ENCODE measurements around the gene GPD1. TPM values are rescaled to one million over a fixed set of nuclear protein-coding genes. Genes with fewer than 3 reads are reported as not detected.

GPD1 gene
- total RNA-seq, 3 donors from 2014 or later: 235 to 4,731 (median 280) TPM

- no peak overlapping the region for H3K27ac ChIP-seq
- H3K4me3 ChIP-seq: no peak overlapping the region
- H3K36me3 ChIP-seq: no peaks in the 10 kb centered on the region
- no peaks in the 10 kb centered on the region for H3K9me3 ChIP-seq
- no peak for DNase-seq (ENCODE audit: low spot score in 2 of 2)
- intact Hi-C loops (cut with DNase I; ENCODE audit: low total_unique reads): no loop called here
- H3K4me1 ChIP-seq: no peaks in the 10 kb centered on the region
- H3K27me3 ChIP-seq: no peaks in the 10 kb centered on the region
- TF ChIP-seq POLR2A (IDR thresholded peaks at IDR 0.05): no peak
- TF ChIP-seq POLR2AphosphoS5 (IDR thresholded peaks at IDR 0.05): no peak
- TF ChIP-seq, protein P1, sequence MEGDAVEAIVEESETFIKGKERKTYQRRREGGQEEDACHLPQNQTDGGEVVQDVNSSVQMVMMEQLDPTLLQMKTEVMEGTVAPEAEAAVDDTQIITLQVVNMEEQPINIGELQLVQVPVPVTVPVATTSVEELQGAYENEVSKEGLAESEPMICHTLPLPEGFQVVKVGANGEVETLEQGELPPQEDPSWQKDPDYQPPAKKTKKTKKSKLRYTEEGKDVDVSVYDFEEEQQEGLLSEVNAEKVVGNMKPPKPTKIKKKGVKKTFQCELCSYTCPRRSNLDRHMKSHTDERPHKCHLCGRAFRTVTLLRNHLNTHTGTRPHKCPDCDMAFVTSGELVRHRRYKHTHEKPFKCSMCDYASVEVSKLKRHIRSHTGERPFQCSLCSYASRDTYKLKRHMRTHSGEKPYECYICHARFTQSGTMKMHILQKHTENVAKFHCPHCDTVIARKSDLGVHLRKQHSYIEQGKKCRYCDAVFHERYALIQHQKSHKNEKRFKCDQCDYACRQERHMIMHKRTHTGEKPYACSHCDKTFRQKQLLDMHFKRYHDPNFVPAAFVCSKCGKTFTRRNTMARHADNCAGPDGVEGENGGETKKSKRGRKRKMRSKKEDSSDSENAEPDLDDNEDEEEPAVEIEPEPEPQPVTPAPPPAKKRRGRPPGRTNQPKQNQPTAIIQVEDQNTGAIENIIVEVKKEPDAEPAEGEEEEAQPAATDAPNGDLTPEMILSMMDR (IDR thresholded peaks at IDR 0.05): no peak
Observed at GRCh38 chr12:50121641-50122040, 17.8 kb downstream of the GPD1 start.

DNA sequence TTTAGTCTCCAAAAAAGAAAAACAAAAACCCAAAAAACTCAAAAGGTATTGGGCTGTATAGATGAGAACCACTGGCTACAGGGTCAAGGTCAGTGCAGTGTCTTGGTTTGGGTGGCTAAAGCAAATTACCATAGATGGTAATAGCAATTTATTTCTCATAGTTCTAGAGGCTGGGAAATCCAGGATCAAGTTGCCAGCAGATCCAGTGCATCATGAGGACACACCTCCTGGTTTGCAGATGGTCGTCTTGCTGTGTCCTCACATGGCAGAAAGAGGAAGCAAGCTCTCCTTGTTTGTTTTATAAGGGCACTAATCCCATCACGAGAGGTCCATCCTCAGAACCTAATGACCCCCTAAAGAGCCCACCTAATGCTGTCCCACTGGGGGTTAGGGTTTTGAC, 19.4 kb downstream of the GPD1 start:
- Histone ChIP-seq H3K27ac (no peak overlapping the region), H3K9me3 (no peaks in the 10 kb centered on the region), H3K4me3 (no peak overlapping the region), H3K4me1 (no peaks in the 10 kb centered on the region), H3K36me3 (no peaks in the 10 kb centered on the region), H3K27me3 (no peaks in the 10 kb centered on the region)
- peak in 1 of 2 donors; percentile 0 for DNase-seq (ENCODE audit: low spot score in 2 of 2)
- TF ChIP-seq POLR2A (IDR thresholded peaks at IDR 0.05) (no peak), POLR2AphosphoS5 (IDR thresholded peaks at IDR 0.05) (no peak)
- TF ChIP-seq, protein P1 (IDR thresholded peaks at IDR 0.05): no peak
- intact Hi-C loops (cut with DNase I; ENCODE audit: low total_unique reads): no loop called here

DNA sequence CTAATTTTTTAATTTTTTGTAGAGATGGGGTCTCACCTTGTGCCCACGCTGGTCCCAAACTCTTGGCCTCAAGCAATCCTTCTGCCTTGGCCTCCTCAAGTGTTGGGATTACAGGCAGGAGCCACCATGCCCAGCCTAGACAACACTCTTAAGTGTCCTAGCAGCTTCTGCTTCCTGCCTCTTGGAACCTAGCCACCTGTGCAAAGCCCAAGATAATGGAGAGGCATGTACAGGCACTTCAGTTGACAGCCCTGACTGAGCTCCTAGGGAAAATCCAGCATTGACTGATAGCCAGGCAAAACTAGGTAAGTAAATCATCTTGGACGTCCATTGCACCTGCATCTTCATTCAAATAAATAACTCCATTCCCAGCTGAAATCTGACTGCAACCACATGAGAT, 23.7 kb downstream of the GPD1 start:
- Histone ChIP-seq H3K27ac (no peak overlapping the region), H3K27me3 (no peaks in the 10 kb centered on the region), H3K9me3 (no peaks in the 10 kb centered on the region), H3K4me1 (no peaks in the 10 kb centered on the region), H3K4me3 (no peak overlapping the region), H3K36me3 (no peaks in the 10 kb centered on the region)
- peak in 1 of 2 donors; percentile 7 for DNase-seq (ENCODE audit: low spot score in 2 of 2)
- intact Hi-C loops (cut with DNase I; ENCODE audit: low total_unique reads): no loop called here
- TF ChIP-seq POLR2A (IDR thresholded peaks at IDR 0.05) (no peak), POLR2AphosphoS5 (IDR thresholded peaks at IDR 0.05) (no peak)
- TF ChIP-seq, protein P1 (IDR thresholded peaks at IDR 0.05): no peak

DNA sequence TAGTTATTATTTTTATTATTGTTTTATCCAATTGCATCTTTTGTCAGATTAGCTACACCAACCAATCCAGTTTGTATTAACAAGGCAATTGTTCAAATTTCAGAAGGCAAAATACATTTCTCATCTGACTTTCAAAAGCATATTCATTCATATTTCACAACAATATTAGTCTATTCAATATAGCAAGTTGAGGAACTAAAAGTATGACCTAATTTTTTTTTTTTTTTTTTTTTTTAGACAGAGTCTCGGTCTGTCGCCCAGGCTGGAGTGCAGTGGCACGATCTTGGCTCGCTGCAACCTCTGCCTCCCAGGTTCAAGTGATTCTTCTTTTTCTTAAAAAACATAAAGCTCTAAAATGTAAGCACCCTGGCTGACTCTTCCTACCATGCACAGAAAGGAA, 25.5 kb downstream of the GPD1 start:
- intact Hi-C loops (cut with DNase I; ENCODE audit: low total_unique reads): no loop called here
- H3K9me3 ChIP-seq: no peaks in the 10 kb centered on the region
- H3K27me3 ChIP-seq: no peaks in the 10 kb centered on the region
- H3K27ac ChIP-seq: no peak overlapping the region
- TF ChIP-seq POLR2AphosphoS5 (IDR thresholded peaks at IDR 0.05) (no peak), POLR2A (IDR thresholded peaks at IDR 0.05) (no peak)
- DNase-seq (ENCODE audit: low spot score in 2 of 2): no peak
- no peaks in the 10 kb centered on the region for H3K36me3 ChIP-seq
- H3K4me3 ChIP-seq: no peak overlapping the region
- H3K4me1 ChIP-seq: no peaks in the 10 kb centered on the region

GRCh38 chr12:50132505-50133135, 28.8 kb downstream of the GPD1 start:
- Histone ChIP-seq H3K27me3 (no peaks in the 10 kb centered on the region), H3K4me3 (no peak overlapping the region), H3K27ac (no peak overlapping the region), H3K4me1 (no peaks in the 10 kb centered on the region), H3K9me3 (no peaks in the 10 kb centered on the region), H3K36me3 (no peaks in the 10 kb centered on the region)
- TF ChIP-seq POLR2AphosphoS5 (IDR thresholded peaks at IDR 0.05): no peak
- TF ChIP-seq, protein P1 (IDR thresholded peaks at IDR 0.05): peak in 2 of 3 donors; percentile 30 to 60
- TF ChIP-seq POLR2A (IDR thresholded peaks at IDR 0.05): no peak
- intact Hi-C loops (cut with DNase I; ENCODE audit: low total_unique reads): no loop called here
- no peak for DNase-seq (ENCODE audit: low spot score in 2 of 2)
